ENCODE measurements around the gene C1orf35.

C1orf35 gene

GRCh38 chr1:228097333-228098081 is 5.6 kb downstream of the C1orf35 start:
- H3K27ac ChIP-seq, result no peak overlapping the region
- DNase-seq (ENCODE audit: low read depth, low spot score), result no peak

- H3K27ac ChIP-seq, result peak overlapping the region; percentile 10
- no peak for DNase-seq (ENCODE audit: low read depth, low spot score)
Measured at GRCh38 chr1:228096416-228097332, 6.5 kb downstream of the C1orf35 start.

- H3K27ac ChIP-seq, result peak overlapping the region; percentile 10
- DNase-seq (ENCODE audit: low read depth, low spot score), result no peak
Measured at GRCh38 chr1:228095938-228096337, 7.2 kb downstream of the C1orf35 start.

GRCh38 chr1:228095161-228095560 is 8.0 kb downstream of the C1orf35 start:
- no peak for DNase-seq (ENCODE audit: low read depth, low spot score)
- peak overlapping the region; percentile 10 for H3K27ac ChIP-seq

GRCh38 chr1:228094432-228095016 is 8.6 kb downstream of the C1orf35 start:
- H3K27ac ChIP-seq, result no peak overlapping the region
- DNase-seq (ENCODE audit: low read depth, low spot score), result no peak

GRCh38 chr1:228093050-228093906 is 9.8 kb downstream of the C1orf35 start:
- peak overlapping the region; percentile 39 for H3K27ac ChIP-seq
- no peak for DNase-seq (ENCODE audit: low read depth, low spot score)

- peak overlapping the region; percentile 39 for H3K27ac ChIP-seq
- no peak for DNase-seq (ENCODE audit: low read depth, low spot score)
Measured at GRCh38 chr1:228092342-228093049, 10.6 kb downstream of the C1orf35 start.

- no peak for DNase-seq (ENCODE audit: low read depth, low spot score)
- H3K27ac ChIP-seq, result peak overlapping the region; percentile 89
Measured at GRCh38 chr1:228091084-228091483, 12.0 kb downstream of the C1orf35 start.

- DNase-seq (ENCODE audit: low read depth, low spot score), result no peak
- H3K27ac ChIP-seq, result peak overlapping the region; percentile 89
Measured at GRCh38 chr1:228090613-228091081, 12.5 kb downstream of the C1orf35 start.

- no peak for DNase-seq (ENCODE audit: low read depth, low spot score)
- H3K27ac ChIP-seq, result peak overlapping the region; percentile 89
Measured at GRCh38 chr1:228089519-228090380, 13.4 kb downstream of the C1orf35 start.

- peak overlapping the region; percentile 89 for H3K27ac ChIP-seq
- DNase-seq (ENCODE audit: low read depth, low spot score), result no peak
Measured at GRCh38 chr1:228088586-228089498, 14.3 kb downstream of the C1orf35 start.

GRCh38 chr1:228087771-228088251 is 15.3 kb downstream of the C1orf35 start:
- DNase-seq (ENCODE audit: low read depth, low spot score), result no peak
- peak overlapping the region; percentile 89 for H3K27ac ChIP-seq

- DNase-seq (ENCODE audit: low read depth, low spot score), result no peak
- H3K27ac ChIP-seq, result peak overlapping the region; percentile 89
Measured at GRCh38 chr1:228085287-228085951, 17.7 kb downstream of the C1orf35 start.

- no peak for DNase-seq (ENCODE audit: low read depth, low spot score)
- peak overlapping the region; percentile 89 for H3K27ac ChIP-seq
Measured at GRCh38 chr1:228084797-228085196, 18.3 kb downstream of the C1orf35 start.

- peak overlapping the region; percentile 89 for H3K27ac ChIP-seq
- DNase-seq (ENCODE audit: low read depth, low spot score), result no peak
Measured at GRCh38 chr1:228084325-228084724, 18.8 kb downstream of the C1orf35 start.

- peak overlapping the region; percentile 89 for H3K27ac ChIP-seq
- no peak for DNase-seq (ENCODE audit: low read depth, low spot score)
Measured at GRCh38 chr1:228083871-228084278, 19.2 kb downstream of the C1orf35 start.
